ENCODE measurements around the gene CCDC192.

The CCDC192 gene

DNA sequence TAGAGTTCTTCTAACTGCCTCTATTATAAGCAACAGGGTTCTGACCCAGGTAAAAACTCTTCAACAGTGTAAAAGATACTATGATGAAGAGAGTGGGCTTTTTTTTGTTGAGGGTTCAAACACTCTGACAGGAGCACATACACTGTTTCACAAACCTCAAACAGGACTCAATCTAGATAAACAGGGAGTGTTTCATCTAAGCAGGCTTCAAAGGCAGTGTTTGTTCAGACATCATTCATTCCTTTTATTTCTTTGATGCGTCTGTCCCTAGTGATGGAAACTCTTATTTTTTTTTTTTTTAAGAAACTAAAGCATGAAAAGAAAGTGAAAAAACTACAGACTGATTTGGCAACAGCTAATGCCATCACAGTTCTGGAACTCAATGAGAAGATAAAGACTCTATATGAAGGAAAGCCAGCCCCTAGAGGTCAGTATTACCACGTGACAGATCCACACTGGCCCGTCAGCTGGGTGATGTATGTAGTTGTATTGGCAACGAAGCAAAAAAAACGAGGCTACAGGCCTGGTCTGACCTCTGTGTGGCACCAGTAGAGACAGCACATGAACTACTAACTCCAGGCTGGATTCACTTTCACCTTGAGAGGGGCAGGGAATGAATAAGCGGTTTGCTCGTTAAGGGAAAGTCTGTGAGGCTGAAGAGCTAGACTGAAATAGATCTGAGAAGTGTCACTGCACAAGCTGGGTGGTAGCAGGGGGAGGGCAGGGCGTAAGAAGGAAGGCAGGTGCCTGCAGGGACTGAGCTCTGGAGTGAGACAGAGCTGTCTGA is 172.2 kb downstream of the CCDC192 start:
- Histone ChIP-seq H3K9me3 (no peaks in the 10 kb centered on the region), H3K4me1 (no peaks in the 10 kb centered on the region), H3K4me3 (ENCODE audit: low read depth, low read length) (no peak overlapping the region), H3K27me3 (no peaks in the 10 kb centered on the region), H3K36me3 (no peaks in the 10 kb centered on the region)
- TF ChIP-seq, protein P1, sequence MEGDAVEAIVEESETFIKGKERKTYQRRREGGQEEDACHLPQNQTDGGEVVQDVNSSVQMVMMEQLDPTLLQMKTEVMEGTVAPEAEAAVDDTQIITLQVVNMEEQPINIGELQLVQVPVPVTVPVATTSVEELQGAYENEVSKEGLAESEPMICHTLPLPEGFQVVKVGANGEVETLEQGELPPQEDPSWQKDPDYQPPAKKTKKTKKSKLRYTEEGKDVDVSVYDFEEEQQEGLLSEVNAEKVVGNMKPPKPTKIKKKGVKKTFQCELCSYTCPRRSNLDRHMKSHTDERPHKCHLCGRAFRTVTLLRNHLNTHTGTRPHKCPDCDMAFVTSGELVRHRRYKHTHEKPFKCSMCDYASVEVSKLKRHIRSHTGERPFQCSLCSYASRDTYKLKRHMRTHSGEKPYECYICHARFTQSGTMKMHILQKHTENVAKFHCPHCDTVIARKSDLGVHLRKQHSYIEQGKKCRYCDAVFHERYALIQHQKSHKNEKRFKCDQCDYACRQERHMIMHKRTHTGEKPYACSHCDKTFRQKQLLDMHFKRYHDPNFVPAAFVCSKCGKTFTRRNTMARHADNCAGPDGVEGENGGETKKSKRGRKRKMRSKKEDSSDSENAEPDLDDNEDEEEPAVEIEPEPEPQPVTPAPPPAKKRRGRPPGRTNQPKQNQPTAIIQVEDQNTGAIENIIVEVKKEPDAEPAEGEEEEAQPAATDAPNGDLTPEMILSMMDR (IDR thresholded peaks at IDR 0.05; ENCODE audit: low read depth, low read length), result peak; percentile 56
- DNase-seq, result peak; percentile 61

DNA sequence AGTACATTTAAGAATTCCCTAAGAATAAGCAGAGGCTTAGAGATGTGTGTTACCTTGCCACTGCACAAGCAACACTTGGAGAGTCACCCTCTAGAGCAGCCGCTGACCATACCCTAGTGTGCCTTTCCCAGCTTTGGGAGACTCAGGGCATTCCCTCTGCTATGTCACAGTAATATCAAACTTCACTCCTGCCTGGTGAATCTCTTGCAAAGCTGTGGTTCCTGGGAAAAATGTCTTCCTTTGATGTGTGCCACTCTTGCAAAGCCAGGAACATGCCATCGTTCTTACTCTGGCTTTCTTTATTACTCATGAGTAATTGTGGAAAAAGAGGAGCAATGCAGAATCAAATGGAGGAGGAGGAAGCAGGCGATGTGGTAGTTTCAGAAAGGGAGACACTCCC is 173.2 kb downstream of the CCDC192 start:
- TF ChIP-seq, protein P1 (IDR thresholded peaks at IDR 0.05; ENCODE audit: low read depth, low read length), result no peak
- DNase-seq, result no peak
- Histone ChIP-seq H3K36me3 (no peaks in the 10 kb centered on the region), H3K9me3 (no peaks in the 10 kb centered on the region), H3K4me3 (ENCODE audit: low read depth, low read length) (no peak overlapping the region), H3K27me3 (no peaks in the 10 kb centered on the region), H3K4me1 (no peaks in the 10 kb centered on the region)

DNA sequence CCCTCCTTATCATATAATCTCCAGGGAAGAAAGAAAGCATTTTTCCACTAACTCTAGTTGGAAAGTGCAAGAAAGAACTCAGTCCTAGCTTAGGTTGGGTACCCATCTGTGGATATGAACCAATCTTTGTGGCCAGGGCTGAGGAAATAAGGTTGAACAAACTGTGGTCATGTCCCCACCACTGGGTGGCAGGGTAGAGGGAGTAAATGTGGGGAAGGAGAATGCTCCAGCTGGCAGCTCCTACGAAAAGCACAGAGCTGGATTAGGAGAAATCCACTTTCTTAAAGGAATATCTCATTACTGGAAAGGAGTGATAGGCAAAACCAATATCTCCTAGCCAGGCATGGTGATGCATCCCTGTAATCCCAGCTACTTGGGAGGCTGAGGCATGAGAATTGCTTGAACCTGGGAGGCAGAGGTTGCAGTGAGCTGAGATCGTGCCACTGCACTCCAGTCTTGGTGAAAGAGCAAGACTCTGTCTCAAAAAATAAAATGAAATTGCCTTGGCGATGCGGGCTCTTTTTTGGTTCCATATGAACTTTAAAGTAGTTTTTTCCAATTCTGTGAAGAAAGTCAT is 175.1 kb downstream of the CCDC192 start:
- no peak overlapping the region for H3K4me3 ChIP-seq (ENCODE audit: low read depth, low read length)
- H3K36me3 ChIP-seq, result no peaks in the 10 kb centered on the region
- TF ChIP-seq, protein P1 (IDR thresholded peaks at IDR 0.05; ENCODE audit: low read depth, low read length), result peak; percentile 76
- peak; percentile 63 for DNase-seq
- H3K4me1 ChIP-seq, result no peaks in the 10 kb centered on the region
- no peaks in the 10 kb centered on the region for H3K27me3 ChIP-seq
- no peaks in the 10 kb centered on the region for H3K9me3 ChIP-seq

DNA sequence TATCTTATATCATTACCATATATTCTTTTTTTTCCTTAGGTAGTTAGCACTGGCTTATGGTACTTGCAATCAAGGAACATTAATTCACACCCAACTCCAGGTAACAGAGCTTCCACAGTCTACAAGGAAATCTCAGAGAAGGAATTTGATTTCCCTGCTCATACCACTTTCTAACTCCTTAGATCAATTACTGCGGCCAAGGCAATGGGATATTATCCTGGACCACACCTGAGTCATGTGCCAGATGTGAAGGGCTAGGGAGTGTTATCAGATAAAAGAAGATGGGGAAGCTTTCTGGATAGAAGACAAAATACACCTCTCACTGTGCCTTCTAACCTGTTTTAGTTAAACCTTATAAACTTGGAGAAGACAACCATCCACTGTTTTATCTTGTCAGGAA is 181.2 kb downstream of the CCDC192 start:
- Histone ChIP-seq H3K27me3 (no peaks in the 10 kb centered on the region; the same call in 1 of the 2 replicates), H3K4me3 (ENCODE audit: low read depth, low read length) (no peak overlapping the region), H3K4me1 (no peaks in the 10 kb centered on the region), H3K9me3 (no peaks in the 10 kb centered on the region), H3K36me3 (no peaks in the 10 kb centered on the region)
- DNase-seq, result no peak
- TF ChIP-seq, protein P1 (IDR thresholded peaks at IDR 0.05; ENCODE audit: low read depth, low read length), result no peak

DNA sequence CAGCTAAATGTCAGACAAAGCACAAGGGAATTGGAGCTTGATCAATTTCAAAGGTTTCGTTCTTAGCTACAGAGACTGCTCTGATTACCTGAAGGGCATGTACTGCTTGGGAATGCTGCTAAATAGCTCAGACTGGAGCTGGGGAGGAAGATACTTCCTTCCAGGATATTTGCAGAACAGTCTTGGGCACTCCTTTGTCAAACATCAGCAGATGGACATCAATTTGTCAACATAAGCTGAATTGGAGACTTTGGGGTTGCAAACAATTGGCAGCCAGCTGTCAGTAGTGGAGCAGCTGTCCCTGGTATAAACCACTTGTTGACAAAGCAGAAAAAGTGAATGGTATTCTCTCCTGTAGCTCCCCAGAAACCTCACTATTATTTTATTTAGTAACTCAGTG is 182.0 kb downstream of the CCDC192 start:
- H3K9me3 ChIP-seq, result no peaks in the 10 kb centered on the region
- no peaks in the 10 kb centered on the region for H3K4me1 ChIP-seq
- no peaks in the 10 kb centered on the region; the same call in 1 of the 2 replicates for H3K27me3 ChIP-seq
- no peak for DNase-seq
- TF ChIP-seq, protein P1 (IDR thresholded peaks at IDR 0.05; ENCODE audit: low read depth, low read length), result no peak
- H3K36me3 ChIP-seq, result no peaks in the 10 kb centered on the region
- H3K4me3 ChIP-seq (ENCODE audit: low read depth, low read length), result no peak overlapping the region

DNA sequence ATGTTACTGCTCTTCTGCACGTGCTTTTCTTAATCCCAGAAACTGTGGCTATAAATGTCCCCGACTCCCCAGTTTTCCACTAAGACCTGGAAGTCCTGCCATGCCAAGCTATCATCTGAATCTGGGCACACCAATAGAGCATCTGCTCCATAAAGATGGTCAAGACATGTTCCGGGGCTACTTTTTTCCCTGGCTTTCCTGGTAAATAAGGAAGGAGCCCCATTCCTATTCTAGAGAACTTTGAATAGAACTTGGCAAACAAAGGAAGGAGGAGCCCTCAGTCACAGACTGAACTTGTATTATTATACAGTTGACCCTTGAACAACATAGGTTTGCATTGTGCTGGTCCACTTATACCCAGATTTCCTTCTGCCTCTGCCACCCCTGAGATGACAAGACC is 182.9 kb downstream of the CCDC192 start:
- H3K4me3 ChIP-seq (ENCODE audit: low read depth, low read length), result no peak overlapping the region
- no peak for DNase-seq
- TF ChIP-seq, protein P1 (IDR thresholded peaks at IDR 0.05; ENCODE audit: low read depth, low read length), result no peak
- H3K4me1 ChIP-seq, result no peaks in the 10 kb centered on the region
- no peaks in the 10 kb centered on the region; the same call in 1 of the 2 replicates for H3K27me3 ChIP-seq
- H3K9me3 ChIP-seq, result no peaks in the 10 kb centered on the region
- H3K36me3 ChIP-seq, result no peaks in the 10 kb centered on the region

All from BE2C (cell line).